HEK293T (cell line): ENCODE results near the gene BCAR3.

ENCODE experiments used
- BHLHE40 ChIP-seq: fragments of 450-650 bp; IDR thresholded peaks from 2 replicates; pipeline ENCODE4 v1.6.1; 2016; ENCODE audit warnings: mild to moderate bottlenecking, moderate library complexity, borderline replicate concordance
- HDGF ChIP-seq: fragments of 450-650 bp; IDR thresholded peaks from 2 replicates; pipeline ENCODE4 v1.6.1; 2017; ENCODE audit warnings: antibody characterized with exemption, borderline replicate concordance
- NFRKB ChIP-seq: fragments of 450-650 bp; IDR thresholded peaks from 2 replicates; pipeline ENCODE4 v1.6.1; 2016; ENCODE audit warnings: mild to moderate bottlenecking, moderate library complexity
- TARDBP ChIP-seq: fragments of 450-650 bp; IDR thresholded peaks from 2 replicates; pipeline ENCODE4 v1.6.1; 2016

- TF ChIP-seq NFRKB (no peak), TARDBP (no peak), BHLHE40 (no peak), HDGF (no peak)
These were observed 72.1 kb downstream of the BCAR3 start for GRCh38 chr1:93609536-93609935.
